ENCODE results near the gene HSD17B12.
A peak's percentile ranks its signal among the peaks of the same experiment; 100 is the strongest.

The HSD17B12 gene

DNA sequence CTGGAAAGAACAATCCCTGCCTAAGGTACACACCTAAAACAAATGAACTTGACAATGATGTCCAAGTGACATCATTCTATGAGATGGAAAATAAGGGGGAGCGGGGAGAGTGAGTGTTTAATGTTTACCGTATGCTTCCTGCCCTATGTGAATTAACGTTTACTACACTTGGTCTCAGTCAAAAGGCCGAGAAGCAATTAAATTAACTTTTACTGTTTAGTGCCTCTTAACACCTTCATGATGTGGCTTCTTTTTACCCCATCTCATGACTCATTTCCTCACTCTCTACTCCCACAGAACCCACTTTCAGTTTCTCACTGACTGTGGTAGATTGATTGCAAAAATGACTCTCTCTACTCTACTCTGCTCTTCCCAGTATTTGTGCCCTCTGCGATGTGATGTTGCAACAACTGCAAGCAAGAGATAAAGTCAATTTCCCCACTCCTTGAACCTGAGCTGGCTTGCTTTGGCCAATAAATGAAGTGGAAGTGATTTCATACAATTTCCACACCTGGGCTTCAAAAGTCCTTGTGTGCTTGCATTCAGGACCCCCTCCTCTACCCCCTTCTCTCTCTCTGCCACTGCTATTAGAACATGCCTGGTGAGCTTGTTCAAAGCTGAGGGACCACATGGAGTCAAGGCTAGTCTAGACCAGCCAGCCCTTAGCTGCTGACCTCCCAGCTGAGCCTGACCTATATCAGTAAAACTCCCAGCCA is 188.5 kb downstream of the HSD17B12 start:
- DNase-seq (ENCODE audit: low read depth, low spot score), result peak; percentile 37

DNA sequence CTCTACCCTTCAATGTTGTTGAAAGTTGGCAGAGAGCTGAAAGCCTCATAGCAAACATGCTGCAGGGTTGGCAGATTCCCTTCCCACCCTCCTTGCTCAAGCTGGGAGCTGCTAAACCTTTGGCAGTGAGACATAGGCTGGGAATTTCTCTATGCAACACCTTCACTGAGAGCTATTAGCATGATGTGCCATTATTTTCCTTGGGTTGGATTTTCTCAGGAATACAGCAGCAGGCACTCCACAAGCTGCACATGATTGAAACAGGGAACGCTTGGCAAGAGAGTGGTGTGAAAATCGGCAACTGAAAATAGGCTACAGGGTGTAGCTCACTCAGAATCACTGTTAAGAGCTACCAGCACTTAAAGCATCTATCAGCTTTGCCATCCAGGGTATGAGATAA is 190.5 kb downstream of the HSD17B12 start:
- peak; percentile 10 for DNase-seq (ENCODE audit: low read depth, low spot score)

DNA sequence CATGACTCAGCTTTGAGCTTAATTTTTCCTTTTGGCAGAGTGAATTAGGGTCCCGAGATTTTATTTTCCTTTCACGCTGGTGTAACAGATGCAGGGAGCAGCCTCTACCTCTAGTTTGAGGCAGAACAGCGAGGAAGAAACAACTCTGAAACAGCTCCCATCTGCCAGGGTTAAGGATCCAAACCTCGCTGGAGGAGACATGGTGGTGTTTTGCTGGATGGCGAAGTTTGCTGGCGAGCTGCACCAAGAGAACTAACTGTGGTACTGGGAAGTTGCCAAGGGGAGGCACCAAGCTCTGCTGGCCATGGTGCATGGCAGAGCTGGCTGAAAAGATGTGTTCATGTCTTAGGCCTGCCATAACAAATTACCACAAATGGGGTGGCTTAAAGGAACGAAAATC is 192.5 kb downstream of the HSD17B12 start:
- DNase-seq (ENCODE audit: low read depth, low spot score), result no peak

DNA sequence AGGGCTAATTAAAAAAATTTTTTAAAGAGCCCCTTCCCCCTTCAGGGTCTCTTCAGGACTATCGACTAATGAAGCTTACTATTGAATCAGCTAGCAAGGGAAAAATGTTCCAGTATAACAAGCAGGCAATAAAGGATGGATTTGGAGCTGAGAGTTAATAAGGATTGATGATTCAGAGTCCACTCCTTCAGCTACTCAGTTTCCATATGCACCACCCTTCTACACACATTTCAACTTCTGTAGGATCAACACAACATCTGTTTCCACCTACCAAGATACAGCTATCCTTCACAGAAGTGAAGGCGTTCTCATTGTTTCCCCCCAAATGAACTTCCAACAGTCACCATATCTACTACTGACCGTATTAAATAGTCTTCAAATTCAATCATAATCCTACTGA is 193.5 kb downstream of the HSD17B12 start:
- no peak for DNase-seq (ENCODE audit: low read depth, low spot score)

GRCh38 chr11:43874738-43875137 is 194.2 kb downstream of the HSD17B12 start:
- DNase-seq (ENCODE audit: low read depth, low spot score), result no peak

DNA sequence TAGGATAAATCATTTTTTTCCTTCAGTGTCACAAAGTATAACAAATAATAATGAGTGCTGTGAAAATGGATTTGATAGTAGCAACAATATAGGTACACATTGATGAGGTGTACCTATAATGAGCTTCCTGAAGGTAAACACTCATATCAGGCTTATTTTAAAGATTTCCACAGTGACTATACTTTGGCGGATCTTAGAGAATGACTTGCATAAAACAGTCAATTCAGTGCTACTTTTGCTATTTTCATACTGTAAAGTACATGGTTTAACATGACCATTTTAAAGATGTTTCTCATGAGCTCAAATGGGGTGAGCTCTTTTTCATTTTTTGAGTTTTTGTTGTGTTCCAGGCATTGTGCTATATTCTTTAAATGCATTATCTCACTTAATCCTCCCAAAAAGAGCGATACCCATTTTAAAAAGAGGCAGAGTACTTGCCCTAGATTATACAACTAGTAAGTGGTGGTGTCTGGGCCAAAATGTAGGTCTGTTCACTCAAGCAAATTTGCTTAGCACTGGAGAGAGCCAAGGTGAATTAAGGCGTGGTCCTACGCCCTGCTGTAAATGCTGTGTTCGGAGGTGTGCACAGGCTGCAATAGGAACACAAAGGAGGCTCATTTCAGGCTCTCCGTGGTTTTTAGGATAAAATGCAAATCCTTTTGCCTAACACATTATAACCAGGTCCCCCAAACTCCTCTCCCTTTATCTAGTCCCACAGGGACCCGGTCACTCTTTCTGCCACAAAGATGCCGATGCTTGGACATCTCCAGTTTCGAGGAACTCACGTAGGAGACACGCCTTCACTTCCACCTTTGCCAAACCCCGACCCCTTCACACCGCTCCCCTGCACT is 199.5 kb downstream of the HSD17B12 start:
- no peak for DNase-seq (ENCODE audit: low read depth, low spot score)

DNA sequence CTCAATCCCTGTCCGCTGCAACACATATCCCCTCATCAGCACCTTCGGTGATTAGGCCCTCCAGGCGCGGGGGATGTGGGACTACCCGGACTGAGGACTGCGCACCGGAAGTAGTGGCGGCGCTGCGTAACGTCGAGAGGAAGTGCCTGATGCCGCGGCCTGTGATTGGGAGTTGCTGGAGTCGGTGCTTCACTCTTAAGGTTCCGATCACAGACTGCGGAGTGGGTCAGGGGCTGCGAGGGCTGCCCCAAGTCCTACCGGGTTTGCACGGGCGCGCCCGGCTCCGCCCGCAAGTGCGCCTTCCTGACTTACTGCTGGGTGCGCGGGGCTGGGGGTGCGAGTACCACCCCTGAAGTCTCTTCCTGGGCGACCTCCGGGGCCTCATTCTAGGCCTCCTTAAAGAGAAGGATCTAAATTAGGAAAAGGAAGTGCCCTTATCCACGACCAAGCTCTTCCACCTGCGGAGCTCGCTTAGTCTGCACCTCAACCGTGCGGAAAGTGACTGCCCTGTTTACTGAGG is 200.2 kb downstream of the HSD17B12 start, which contains the start of gene ALKBH3:
TSS of gene ALKBH3 (plus strand) at position 192 of the 520 bp plus-strand sequence. CDS start 1,822 bp downstream, outside the sequence.
- DNase-seq (ENCODE audit: low read depth, low spot score), result peak; percentile 96

DNA sequence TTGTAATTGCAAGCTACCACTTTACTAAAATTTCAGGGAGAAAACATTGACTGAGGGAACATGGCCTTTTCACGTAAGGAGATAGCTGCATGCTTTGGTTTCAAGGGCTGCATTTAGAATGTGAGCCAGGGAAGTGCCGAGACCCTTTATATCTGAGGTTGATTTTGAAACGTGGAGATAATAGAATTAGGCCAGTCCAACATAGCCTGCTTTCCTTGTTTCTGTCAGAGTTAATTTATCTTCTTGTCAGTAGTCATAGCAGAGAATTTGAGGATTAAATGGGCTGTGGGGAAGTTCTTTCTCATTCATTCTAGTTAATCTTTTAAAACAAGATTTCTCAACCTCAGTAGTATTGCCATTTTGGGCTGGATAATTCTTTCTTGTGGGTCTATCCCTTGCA is 212.3 kb downstream of the HSD17B12 start:
- no peak for DNase-seq (ENCODE audit: low read depth, low spot score)

- no peak for DNase-seq (ENCODE audit: low read depth, low spot score)
These were observed 214.0 kb downstream of the HSD17B12 start for GRCh38 chr11:43894546-43894945.

- no peak for DNase-seq (ENCODE audit: low read depth, low spot score)
These were observed 215.1 kb downstream of the HSD17B12 start for GRCh38 chr11:43895601-43896000.

DNA sequence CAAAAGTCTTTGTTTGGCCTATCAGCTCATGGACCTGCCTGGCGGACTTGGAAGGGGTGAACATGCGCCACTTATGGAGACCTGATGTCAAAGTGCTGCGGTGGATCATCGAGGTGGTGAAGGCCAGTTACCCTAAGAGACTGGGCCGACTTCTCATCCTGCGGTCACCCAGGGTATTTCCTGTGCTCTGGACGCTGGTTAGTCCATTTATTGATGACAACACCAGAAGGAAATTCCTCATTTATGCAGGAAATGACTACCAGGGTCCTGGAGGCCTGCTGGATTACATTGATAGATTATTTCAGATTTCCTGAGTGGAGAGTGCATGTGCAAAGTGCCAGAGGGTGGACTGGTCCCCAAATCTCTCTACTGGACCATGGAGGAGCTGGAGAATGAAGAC is 218.0 kb downstream of the HSD17B12 start:
- no peak for DNase-seq (ENCODE audit: low read depth, low spot score)

DNA sequence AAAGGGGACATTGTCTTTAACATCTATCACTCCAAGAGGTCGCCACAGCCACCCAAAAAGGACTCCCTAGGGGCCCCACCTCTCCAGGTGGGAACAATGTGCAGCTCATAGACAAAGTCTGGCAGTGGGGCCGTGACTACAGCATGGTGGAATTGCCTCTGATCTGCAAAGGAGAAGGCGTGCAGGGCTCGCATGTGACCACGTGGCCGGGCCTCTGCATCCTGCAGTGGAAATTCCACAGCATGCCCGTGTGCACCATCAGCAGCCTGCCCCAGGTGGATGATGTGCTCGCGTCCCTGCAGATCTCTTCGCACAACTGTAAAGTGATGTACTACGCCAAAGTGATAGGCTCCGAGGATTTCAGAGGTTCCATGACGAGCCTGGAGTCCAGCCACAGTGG is 218.6 kb downstream of the HSD17B12 start:
- DNase-seq (ENCODE audit: low read depth, low spot score), result no peak

DNA sequence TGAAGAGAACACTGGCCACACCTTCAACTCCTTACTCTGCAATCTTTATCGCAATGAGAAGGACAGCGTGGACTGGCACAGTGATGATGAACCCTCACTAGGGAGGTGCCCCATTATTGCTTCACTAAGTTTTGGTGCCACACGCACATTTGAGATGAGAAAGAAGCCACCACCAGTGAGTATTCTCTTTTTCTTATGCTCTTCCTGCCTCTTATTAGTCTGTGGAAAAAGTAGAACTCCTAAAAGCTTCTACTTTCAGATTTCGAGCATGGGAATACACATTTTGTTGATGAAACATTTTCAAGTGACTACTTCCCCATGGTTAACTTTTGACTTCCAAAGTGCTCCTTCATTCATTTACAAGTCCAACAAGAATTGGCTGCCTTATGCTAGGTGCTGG is 221.0 kb downstream of the HSD17B12 start:
- no peak for DNase-seq (ENCODE audit: low read depth, low spot score)

DNA sequence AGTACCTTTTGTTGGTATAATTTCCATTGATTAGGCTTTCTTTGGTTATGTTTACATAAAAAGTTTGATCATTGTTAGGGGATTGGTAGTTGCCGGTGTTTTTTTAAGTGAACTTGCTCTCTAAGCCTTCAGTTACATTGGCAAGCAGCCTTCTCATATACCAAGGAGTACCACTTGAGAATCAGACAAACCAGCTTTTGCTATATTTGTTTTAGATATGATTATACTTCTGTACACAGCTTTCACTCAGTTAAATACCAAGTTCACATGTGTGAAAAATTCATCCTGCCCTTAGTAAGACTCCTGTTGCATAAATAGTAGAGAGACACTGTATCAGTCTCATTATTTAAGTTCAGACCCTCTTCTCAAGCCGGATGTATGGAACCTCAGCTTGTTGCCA is 222.5 kb downstream of the HSD17B12 start:
- DNase-seq (ENCODE audit: low read depth, low spot score), result no peak

DNA sequence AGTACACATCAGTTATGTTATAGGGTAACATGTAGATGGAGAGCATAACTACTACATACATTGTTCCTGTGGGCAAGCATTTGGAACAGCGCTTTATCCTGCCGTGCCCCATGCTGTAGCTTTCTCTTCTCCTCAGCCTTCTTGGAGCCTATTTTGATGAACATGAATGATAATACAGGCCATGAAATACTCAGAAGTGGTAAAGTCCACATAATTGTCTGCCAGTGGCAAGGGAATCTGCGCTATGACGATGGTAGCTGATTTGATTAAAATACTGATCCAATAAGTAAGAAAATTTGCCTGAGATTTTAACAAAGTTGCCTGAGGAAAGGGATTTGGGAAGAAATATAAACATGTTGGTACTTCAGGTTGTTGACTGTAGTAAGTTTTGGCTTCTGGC is 223.4 kb downstream of the HSD17B12 start:
- DNase-seq (ENCODE audit: low read depth, low spot score), result no peak

- peak; percentile 64 for DNase-seq (ENCODE audit: low read depth, low spot score)
These were observed 224.4 kb downstream of the HSD17B12 start for GRCh38 chr11:43904742-43905535.

- peak; percentile 66 for DNase-seq (ENCODE audit: low read depth, low spot score)
These were observed 225.3 kb downstream of the HSD17B12 start for GRCh38 chr11:43905813-43906241.
